Endothelial cell of umbilical vein (primary cell): ENCODE results near the gene CAMTA1. TPM values are rescaled to one million over a fixed set of nuclear protein-coding genes. Genes with fewer than 3 reads are reported as not detected.

Experiments
- BruUV-seq: library from RNA; stranded (reverse); fragments of 400-500 nt; replicated peaks from 2 replicates; lab custom pipeline; 2021; lab: Mats Ljungman, UMichigan
- CTCF ChIA-PET: fragments of 300-600, 350-600 bp; sonication (Branson Sonifier 250); formaldehyde crosslinking; loops from one replicate; lab custom pipeline; 2021; ENCODE audit warnings: antibody characterized with exemption, inconsistent platforms; lab: Charles Lee
- POLR2A ChIA-PET: fragments of 300-600, 350-600 bp; sonication (Branson Sonifier 250); formaldehyde crosslinking; loops from one replicate; lab custom pipeline; 2021; ENCODE audit warnings: antibody characterized with exemption, inconsistent platforms; lab: Charles Lee
- DNase-seq: peaks from one replicate; pipeline ENCODE4 v3.0.0-alpha.2; 2011; ENCODE audit warnings: low read depth, low spot score
- FAIRE-seq: peaks from 2 replicates; lab custom pipeline; 2011; peaks lifted over from hg19 to GRCh38; lab: Jason Lieb, UNC
- H2AFZ ChIP-seq: 2 replicates; pipeline ENCODE4 v1.6.0; 2012; ENCODE audit warnings: low read depth, low read length, control low read depth, inconsistent platforms
- H3K27ac ChIP-seq: 2 replicates; pipeline ENCODE4 v1.5.1; 2011; ENCODE audit warnings: low read depth, mild to moderate bottlenecking, control low read depth, low read length, moderate library complexity; ENCODE audit not compliant: insufficient read depth
- H3K27me3 ChIP-seq, 2 experiments: 2 replicates each; pipeline versions ENCODE4 v1.6.0 to v1.6.1; 2011; ENCODE audit warnings: low read length in 2 of 2, mixed read lengths in 1 of 2; ENCODE audit not compliant: control insufficient read depth in 2 of 2, insufficient read depth in 2 of 2
- H3K36me3 ChIP-seq, 2 experiments: 2 replicates in 1 of 2; 3 replicates in 1 of 2; pipeline ENCODE4 v1.5.1; 2011; ENCODE audit warnings: low read length in 2 of 2, mild to moderate bottlenecking in 1 of 2, moderate library complexity in 1 of 2; ENCODE audit not compliant: control insufficient read depth in 2 of 2, insufficient read depth in 2 of 2; ENCODE audit errors: extremely low read depth in 1 of 2
- H3K4me1 ChIP-seq: 3 replicates; pipeline ENCODE4 v1.5.1; 2011; ENCODE audit warnings: mild to moderate bottlenecking, low read length; ENCODE audit not compliant: control insufficient read depth, insufficient read depth; ENCODE audit errors: extremely low read depth
- H3K4me2 ChIP-seq: 2 replicates; pipeline ENCODE4 v1.6.1; 2011; ENCODE audit warnings: low read length, control low read depth, mixed read lengths; ENCODE audit not compliant: insufficient read depth
- H3K4me3 ChIP-seq, 3 experiments: fragments of 200-600 bp in 1 of 3; sonication (generic), shearing (Covaris generic) in 1 of 3; replicated peaks in 1 of 3; 2 replicates each; pipeline ENCODE4 v1.5.1; 2011 to 2016; ENCODE audit warnings: control low read depth in 3 of 3, low read length in 3 of 3, mild to moderate bottlenecking in 2 of 3, inconsistent platforms in 1 of 3, low read depth in 1 of 3, moderate library complexity in 1 of 3; ENCODE audit not compliant: insufficient read depth in 1 of 3
- H3K79me2 ChIP-seq: 2 replicates; pipeline ENCODE4 v1.6.0; 2012; ENCODE audit warnings: low read length, inconsistent platforms; ENCODE audit not compliant: control insufficient read depth, insufficient read depth
- H3K9ac ChIP-seq: replicated peaks from 2 replicates; pipeline ENCODE3; 2011; ENCODE audit warnings: low read length, control low read depth; ENCODE audit not compliant: insufficient read depth; ENCODE audit errors: extremely low read depth
- H3K9me1 ChIP-seq: replicated peaks from 3 replicates; pipeline ENCODE4 v1.6.0; 2011; ENCODE audit warnings: mild to moderate bottlenecking, low read length; ENCODE audit not compliant: control insufficient read depth, insufficient read depth; ENCODE audit errors: extremely low read depth
- H3K9me3 ChIP-seq: replicated peaks from 2 replicates; pipeline ENCODE4 v1.5.1; 2012; ENCODE audit warnings: low read length, inconsistent platforms; ENCODE audit not compliant: control insufficient read depth, insufficient read depth
- H4K20me1 ChIP-seq: replicated peaks from 2 replicates; pipeline ENCODE3; 2011; ENCODE audit warnings: mild to moderate bottlenecking, low read length; ENCODE audit not compliant: control insufficient read depth, insufficient read depth; ENCODE audit errors: extremely low read depth
- EZH2 ChIP-seq: IDR thresholded peaks from 2 replicates; pipeline ENCODE4 v1.6.1; 2012; ENCODE audit warnings: borderline replicate concordance, low read depth, mild to moderate bottlenecking, moderate library complexity, low read length, inconsistent platforms; ENCODE audit not compliant: severe bottlenecking
- FOS ChIP-seq: IDR thresholded peaks from 2 replicates; pipeline ENCODE4 v1.6.1; 2011; ENCODE audit warnings: mild to moderate bottlenecking, low read length, moderate library complexity, borderline replicate concordance; ENCODE audit not compliant: insufficient read depth
- GATA2 ChIP-seq: IDR thresholded peaks from 2 replicates; pipeline ENCODE4 v1.7.0; 2011; ENCODE audit warnings: low read depth, mild to moderate bottlenecking, moderate library complexity, mixed read lengths, low read length; ENCODE audit not compliant: insufficient read length, insufficient read depth
- JUN ChIP-seq: IDR thresholded peaks from 2 replicates; pipeline ENCODE4 v1.6.1; 2011; ENCODE audit warnings: borderline replicate concordance, low read depth; ENCODE audit not compliant: insufficient read length, insufficient read depth
- MAX ChIP-seq: IDR thresholded peaks from 2 replicates; pipeline ENCODE4 v1.6.1; 2011; ENCODE audit not compliant: insufficient read depth, insufficient read length
- MYC ChIP-seq: IDR thresholded peaks from one replicate; pipeline ENCODE4 v1.6.1; 2011; ENCODE audit warnings: mild to moderate bottlenecking, low read depth, low read length
- POLR2A ChIP-seq: IDR thresholded peaks from 2 replicates; pipeline ENCODE4 v1.6.1; 2012; ENCODE audit warnings: low read depth, mild to moderate bottlenecking, control low read depth, low read length
- POLR2AphosphoS5 ChIP-seq: IDR thresholded peaks from 2 replicates; pipeline ENCODE4 v1.6.1; 2012; ENCODE audit warnings: low read depth, mild to moderate bottlenecking, control low read depth, low read length, moderate library complexity; ENCODE audit not compliant: insufficient read depth
- dilution Hi-C: fragments of 300-500 bp; cut with MboI; formaldehyde crosslinking; loops from one replicate; pipeline ENCODE4 v1.15.0; 2019; ENCODE audit warnings: low sequenced_read_pairs; ENCODE audit not compliant: extremely low pct_ligation_motif_present
- intact Hi-C: fragments of 100-400 bp; cut with micrococcal nuclease; formaldehyde crosslinking; loops from one replicate; pipeline ENCODE4 v1.10.0; 2022
- polyA plus RNA-seq, 4 experiments: library from polyadenylated mRNA; depleted of rRNA in 3 of 4; stranded (reverse) in 3 of 4; unstranded in 1 of 4; fragments of >200 nt; gene quantifications; 2 replicates each; pipeline versions ENCODE4 v1.2.1 to v1.2.3, GENCODE V29; 2011 to 2012; ENCODE audit warnings: missing spikeins in 1 of 4
- total RNA-seq: library from RNA; stranded (reverse); gene quantifications from 2 replicates; pipeline ENCODE4 v1.2.3, GENCODE V29; 2021
- TF ChIP-seq, protein P1 (sequence below), 2 donors: IDR thresholded peaks; 1 replicate in 1 of 2; 2 replicates in 1 of 2; pipeline ENCODE4 v1.5.1; 2011; ENCODE audit warnings: low read length in 2 of 2, mild to moderate bottlenecking in 2 of 2, moderate library complexity in 2 of 2, control low read depth in 1 of 2, inconsistent platforms in 1 of 2, low read depth in 1 of 2; ENCODE audit not compliant: insufficient read depth in 1 of 2; ENCODE audit errors: extremely low read depth in 1 of 2

CAMTA1 gene
- total and polyA plus RNA-seq, 2 donors (not counting 3 experiments of a cell fraction or from before 2014, with no cell fraction given) = 50.8 to 92.7 TPM

DNA sequence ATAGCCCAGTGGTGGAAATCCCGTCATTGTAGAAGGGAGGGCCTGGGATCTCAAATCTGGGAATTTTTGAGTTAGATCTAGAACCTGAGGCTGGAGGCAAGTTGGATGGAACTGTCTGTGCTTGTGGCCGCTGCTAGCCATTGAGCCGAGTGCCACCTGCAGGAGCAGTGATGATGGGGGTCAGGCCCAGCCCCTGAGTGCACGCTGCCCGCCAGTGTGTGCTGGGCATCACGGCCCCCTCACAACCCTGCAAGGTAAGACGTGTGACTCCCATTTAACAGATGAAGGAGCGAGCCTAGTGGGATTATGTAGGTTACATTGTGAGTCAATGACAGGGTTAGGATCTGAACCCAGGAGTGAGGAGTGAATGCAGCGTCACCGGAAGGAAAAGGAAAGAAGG lies 407.2 kb downstream of the CAMTA1 start:
- Histone ChIP-seq H3K9me3 (no peaks in the 10 kb centered on the region), H3K4me3 (no peak overlapping the region), H4K20me1 (no peaks in the 10 kb centered on the region), H3K4me1 (no peaks in the 10 kb centered on the region), H3K9ac (no peak overlapping the region), H2AFZ (no peak overlapping the region), H3K36me3 (no peaks in the 10 kb centered on the region), H3K4me2 (no peak overlapping the region), H3K79me2 (no peaks in the 10 kb centered on the region), H3K27ac (no peak overlapping the region), H3K27me3 (no peaks in the 10 kb centered on the region), H3K9me1 (no peaks in the 10 kb centered on the region)
- no peak for TF ChIP-seq MYC
- TF ChIP-seq MAX = no peak
- TF ChIP-seq EZH2 = no peak
- TF ChIP-seq GATA2 = no peak
- TF ChIP-seq POLR2AphosphoS5 = no peak
- TF ChIP-seq, protein P1, sequence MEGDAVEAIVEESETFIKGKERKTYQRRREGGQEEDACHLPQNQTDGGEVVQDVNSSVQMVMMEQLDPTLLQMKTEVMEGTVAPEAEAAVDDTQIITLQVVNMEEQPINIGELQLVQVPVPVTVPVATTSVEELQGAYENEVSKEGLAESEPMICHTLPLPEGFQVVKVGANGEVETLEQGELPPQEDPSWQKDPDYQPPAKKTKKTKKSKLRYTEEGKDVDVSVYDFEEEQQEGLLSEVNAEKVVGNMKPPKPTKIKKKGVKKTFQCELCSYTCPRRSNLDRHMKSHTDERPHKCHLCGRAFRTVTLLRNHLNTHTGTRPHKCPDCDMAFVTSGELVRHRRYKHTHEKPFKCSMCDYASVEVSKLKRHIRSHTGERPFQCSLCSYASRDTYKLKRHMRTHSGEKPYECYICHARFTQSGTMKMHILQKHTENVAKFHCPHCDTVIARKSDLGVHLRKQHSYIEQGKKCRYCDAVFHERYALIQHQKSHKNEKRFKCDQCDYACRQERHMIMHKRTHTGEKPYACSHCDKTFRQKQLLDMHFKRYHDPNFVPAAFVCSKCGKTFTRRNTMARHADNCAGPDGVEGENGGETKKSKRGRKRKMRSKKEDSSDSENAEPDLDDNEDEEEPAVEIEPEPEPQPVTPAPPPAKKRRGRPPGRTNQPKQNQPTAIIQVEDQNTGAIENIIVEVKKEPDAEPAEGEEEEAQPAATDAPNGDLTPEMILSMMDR (IDR thresholded peaks at IDR 0.05; ENCODE audit: extremely low read depth in 1 of 2, insufficient read depth in 1 of 2, low read depth in 1 of 2, low read length in 2 of 2) = no peak
- no peak for TF ChIP-seq FOS
- no peak for TF ChIP-seq POLR2A
- no peak for TF ChIP-seq JUN
- CTCF ChIA-PET = interaction anchor here (0.6 to 1.2 kb wide), 2 partner anchors 473 to 989 kb away, joined by 3 to 4 read pairs; no protein-coding TSS in a partner anchor
- intact Hi-C loops (no loop called here), dilution Hi-C loops (no loop called here)
- POLR2A ChIA-PET = no interaction called here
- no TSS peak for BruUV-seq
- DNase-seq = no peak
- FAIRE-seq = no peak
